ENCODE results near the gene SELP. TPM values are rescaled to one million over a fixed set of nuclear protein-coding genes. Genes with fewer than 3 reads are reported as not detected.

The SELP gene
- total RNA-seq, 1 donor from 2014 or later = not detected

GRCh38 chr1:169623132-169623926 is 6.6 kb downstream of the SELP start:
- no peaks in the 10 kb centered on the region for H3K9me3 Mint-ChIP-seq
- Histone ChIP-seq H3K4me3 (no peak overlapping the region), H4K20me1 (ENCODE audit: low read depth) (no peaks in the 10 kb centered on the region), H3K4me2 (no peak overlapping the region), H3K4me1 (no peaks in the 10 kb centered on the region), H3F3A (ENCODE audit: low read depth) (no peaks in the 10 kb centered on the region), H3K9ac (no peak overlapping the region), H3K36me3 (no peaks in the 10 kb centered on the region), H3K9me3 (ENCODE audit: low read depth) (no peaks in the 10 kb centered on the region), H2AFZ (replicated peaks) (no peak overlapping the region), H3K27me3 (no peaks in the 10 kb centered on the region), H3K79me2 (ENCODE audit: low read depth) (no peaks in the 10 kb centered on the region), H3K27ac (no peak overlapping the region)
- H3K4me1 Mint-ChIP-seq = peaks cover 5% of the 10 kb centered on the region
- H3K4me3 Mint-ChIP-seq = no peak overlapping the region
- no peak for DNase-seq (ENCODE audit: low spot score)
- no peak for TF ChIP-seq EZH2phosphoT487 (IDR thresholded peaks at IDR 0.05)
- TF ChIP-seq EZH2 (IDR thresholded peaks at IDR 0.05) = no peak
- no peak for TF ChIP-seq CTCF (IDR thresholded peaks at IDR 0.05)
- no peak overlapping the region for H3K27ac Mint-ChIP-seq
- peaks cover 6% of the 10 kb centered on the region for H3K27me3 Mint-ChIP-seq (ENCODE audit: insufficient read depth, low read depth)
- H3K36me3 Mint-ChIP-seq = no peaks in the 10 kb centered on the region

GRCh38 chr1:169620565-169620964 is 9.4 kb downstream of the SELP start:
- no peaks in the 10 kb centered on the region for H3K9me3 ChIP-seq (ENCODE audit: low read depth)
- no peaks in the 10 kb centered on the region for H3K4me1 ChIP-seq
- Mint-ChIP-seq H3K9me3 (no peaks in the 10 kb centered on the region), H3K36me3 (no peaks in the 10 kb centered on the region), H3K4me1 (peaks cover 5% of the 10 kb centered on the region), H3K4me3 (peak overlapping the region; percentile 15), H3K27ac (no peak overlapping the region), H3K27me3 (ENCODE audit: insufficient read depth, low read depth) (peaks cover 6% of the 10 kb centered on the region)
- TF ChIP-seq EZH2phosphoT487 (IDR thresholded peaks at IDR 0.05) (no peak), EZH2 (IDR thresholded peaks at IDR 0.05) (no peak), CTCF (IDR thresholded peaks at IDR 0.05) (no peak)
- no peak overlapping the region for H3K4me3 ChIP-seq
- no peaks in the 10 kb centered on the region for H3F3A ChIP-seq (ENCODE audit: low read depth)
- no peaks in the 10 kb centered on the region for H3K79me2 ChIP-seq (ENCODE audit: low read depth)
- no peak overlapping the region for H3K9ac ChIP-seq
- H3K27ac ChIP-seq = no peak overlapping the region
- H3K27me3 ChIP-seq = no peaks in the 10 kb centered on the region
- H3K4me2 ChIP-seq = no peak overlapping the region
- H4K20me1 ChIP-seq (ENCODE audit: low read depth) = no peaks in the 10 kb centered on the region
- no peaks in the 10 kb centered on the region for H3K36me3 ChIP-seq
- no peak overlapping the region for H2AFZ ChIP-seq (replicated peaks)
- DNase-seq (ENCODE audit: low spot score) = no peak

GRCh38 chr1:169618367-169618766 is 11.6 kb downstream of the SELP start:
- Mint-ChIP-seq H3K36me3 (no peaks in the 10 kb centered on the region), H3K9me3 (no peaks in the 10 kb centered on the region), H3K27me3 (ENCODE audit: insufficient read depth, low read depth) (peaks cover 6% of the 10 kb centered on the region), H3K4me3 (no peak overlapping the region), H3K27ac (no peak overlapping the region), H3K4me1 (no peaks in the 10 kb centered on the region)
- Histone ChIP-seq H2AFZ (replicated peaks) (no peak overlapping the region), H3F3A (ENCODE audit: low read depth) (no peaks in the 10 kb centered on the region), H3K4me1 (no peaks in the 10 kb centered on the region), H3K9me3 (ENCODE audit: low read depth) (no peaks in the 10 kb centered on the region), H3K4me3 (no peak overlapping the region), H3K36me3 (no peaks in the 10 kb centered on the region), H3K27me3 (no peaks in the 10 kb centered on the region), H4K20me1 (ENCODE audit: low read depth) (no peaks in the 10 kb centered on the region), H3K9ac (no peak overlapping the region), H3K79me2 (ENCODE audit: low read depth) (no peaks in the 10 kb centered on the region), H3K27ac (no peak overlapping the region), H3K4me2 (no peak overlapping the region)
- TF ChIP-seq EZH2 (IDR thresholded peaks at IDR 0.05) = no peak
- no peak for TF ChIP-seq CTCF (IDR thresholded peaks at IDR 0.05)
- TF ChIP-seq EZH2phosphoT487 (IDR thresholded peaks at IDR 0.05) = no peak
- no peak for DNase-seq (ENCODE audit: low spot score)
